ENCODE results near the gene PBRM1. TPM values are rescaled to one million over a fixed set of nuclear protein-coding genes. Genes with fewer than 3 reads are reported as not detected.

PBRM1 gene
- total and polyA plus RNA-seq, 2 of the 8 experiments (the other 6 are each of a cell fraction or from before 2014, with no cell fraction given): 19.3 to 65.8 TPM

DNA sequence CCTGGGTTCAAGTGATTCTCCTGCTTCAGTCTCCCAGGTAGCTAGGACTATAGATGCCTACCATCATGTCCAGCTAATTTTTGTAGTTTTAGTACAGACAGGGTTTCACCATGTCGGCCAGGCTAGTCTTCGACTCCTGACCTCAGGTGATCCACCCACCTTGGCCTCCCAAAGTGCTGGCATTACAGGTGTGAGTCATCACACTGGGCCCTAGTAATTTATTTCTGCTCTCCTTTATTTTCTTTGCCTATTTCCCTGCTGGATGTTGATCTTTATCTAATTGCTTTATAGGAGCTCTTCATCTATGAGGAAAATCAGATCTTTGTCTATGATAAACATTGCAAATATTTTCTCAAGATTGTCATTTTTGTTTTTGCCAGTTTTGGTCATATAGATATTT, 117.6 kb downstream of the PBRM1 start:
- H4K20me1 ChIP-seq (replicated peaks in 1 of 2; ENCODE audit: control insufficient read depth in 1 of 2, insufficient read depth in 2 of 2, low read length in 2 of 2): no peaks in the 10 kb centered on the region
- H3K27ac ChIP-seq (ENCODE audit: low read depth, low read length): no peak overlapping the region
- H4K91ac ChIP-seq (replicated peaks; ENCODE audit: insufficient read length, low read length): no peak overlapping the region
- no peak overlapping the region for H2BK5ac ChIP-seq (ENCODE audit: low read depth, low read length)
- H3K79me2 ChIP-seq (ENCODE audit: control insufficient read depth in 1 of 2, insufficient read depth in 2 of 2, low read length in 2 of 2): no peaks in the 10 kb centered on the region
- H3K18ac ChIP-seq (ENCODE audit: extremely low read depth, low read length): no peak overlapping the region
- H4K8ac ChIP-seq (ENCODE audit: extremely low read depth, insufficient read depth, low read length): no peak overlapping the region
- no peak overlapping the region for H2BK120ac ChIP-seq (replicated peaks; ENCODE audit: low read depth, low read length)
- no peak overlapping the region for H3K9ac ChIP-seq (replicated peaks in 1 of 4; ENCODE audit: extremely low read depth in 1 of 4, low read depth in 3 of 4, low read length in 3 of 4)
- H3K23me2 ChIP-seq (ENCODE audit: low read depth, low read length): no peaks in the 10 kb centered on the region
- no peaks in the 10 kb centered on the region for H3K79me1 ChIP-seq (ENCODE audit: low read depth, low read length)
- no peak overlapping the region for H3K56ac ChIP-seq (replicated peaks; ENCODE audit: insufficient read length, low read depth, low read length)
- H3K4ac ChIP-seq (replicated peaks; ENCODE audit: insufficient read length, low read depth, low read length): no peak overlapping the region
- no peak overlapping the region for H3K23ac ChIP-seq (ENCODE audit: insufficient read length)
- H2AFZ ChIP-seq (ENCODE audit: low read length): no peak overlapping the region
- H2BK15ac ChIP-seq (ENCODE audit: low read length): no peak overlapping the region
- FAIRE-seq: no peak
- TF ChIP-seq JUND (IDR thresholded peaks at IDR 0.05; ENCODE audit: low read length): no peak
- TF ChIP-seq TCF12 (IDR thresholded peaks at IDR 0.05; ENCODE audit: low read depth, low read length): no peak
- H3K36me3 ChIP-seq (ENCODE audit: control insufficient read depth in 2 of 4, insufficient read depth in 4 of 4, low read length in 3 of 4): peaks cover 0 to 11% (median 7%) of the 10 kb centered on the region in 4 experiments; a peak in 6 of 8 replicates
- DNase-seq (ENCODE audit: low read depth in 1 of 2, low spot score in 2 of 2): no peak
- H4K5ac ChIP-seq (ENCODE audit: insufficient read length, low read depth, low read length): no peak overlapping the region
- no peaks in the 10 kb centered on the region for H3K9me3 ChIP-seq (ENCODE audit: insufficient read depth in 2 of 2, low read depth in 1 of 2, low read length in 1 of 2)
- ChIA-PET POLR2A (ENCODE audit: partially characterized antibody) (interaction anchor here (0.7 kb wide), 1 partner anchor 30 kb away, joined by 3 read pairs; no protein-coding TSS in a partner anchor), CTCF (ENCODE audit: partially characterized antibody) (interaction anchor here (1.0 kb wide), 1 partner anchor 12 kb away, joined by 4 read pairs; no protein-coding TSS in a partner anchor)
- no peaks in the 10 kb centered on the region for H3K27me3 ChIP-seq (replicated peaks in 1 of 4; ENCODE audit: control insufficient read depth in 3 of 4, extremely low read depth in 1 of 4, insufficient read depth in 3 of 4, low read length in 3 of 4)
- H2AK5ac ChIP-seq (ENCODE audit: low read depth, low read length): no peak overlapping the region
- no peak overlapping the region for H3K4me2 ChIP-seq (ENCODE audit: insufficient read depth in 1 of 2, low read depth in 2 of 2, low read length in 2 of 2)
- no peak overlapping the region for H2BK12ac ChIP-seq (ENCODE audit: low read depth, low read length)
- no peak overlapping the region for H3K14ac ChIP-seq (ENCODE audit: insufficient read length)
- no peak overlapping the region for H2BK20ac ChIP-seq (ENCODE audit: low read length)
- no peaks in the 10 kb centered on the region for H3K4me1 ChIP-seq (replicated peaks in 1 of 4; ENCODE audit: control insufficient read depth in 3 of 4, insufficient read depth in 4 of 4, low read length in 3 of 4)
- 90% methylated on average over 2 of the region's 2 CpGs; no CpG with 5 or more reads in 1 of the 2 experiments for WGBS, 2 experiments (ENCODE audit: extremely low coverage in 1 of 2, insufficient coverage in 1 of 2, insufficient read length in 1 of 2, insufficient replicate concordance in 2 of 2, low coverage in 1 of 2, low lambda C conversion rate in 2 of 2, missing lambda C conversion rate in 1 of 2)
- H3K4me3 ChIP-seq (ENCODE audit: extremely low read depth in 1 of 4, insufficient read depth in 2 of 4, low read depth in 3 of 4, low read length in 4 of 4): no peak overlapping the region

Measured in H1 (cell line).